Measurements from ENCODE around the gene IPCEF1. TPM values are rescaled to one million over a fixed set of nuclear protein-coding genes. Genes with fewer than 3 reads are reported as not detected.

Gene IPCEF1
- polyA plus RNA-seq, 1 donor, result 2.2 TPM

GRCh38 chr6:154394571-154394970 is 38.0 kb upstream of the IPCEF1 start:
- H3K4me3 ChIP-seq (ENCODE audit: low read length), result no peak overlapping the region
- H3K36me3 ChIP-seq (ENCODE audit: control insufficient read depth, insufficient read depth, low read length), result peaks cover 3% of the 10 kb centered on the region
- no peaks in the 10 kb centered on the region for H3K9me3 ChIP-seq (ENCODE audit: control insufficient read depth, low read depth, low read length)
- 100% methylated on average over 1 of the region's 3 CpGs for WGBS (ENCODE audit: insufficient coverage, low lambda C conversion rate)
- no peaks in the 10 kb centered on the region for H3K4me1 ChIP-seq (ENCODE audit: control insufficient read depth, insufficient read depth, low read length)
- no peak overlapping the region for H3K27ac ChIP-seq (ENCODE audit: low read length)
- H3K27me3 ChIP-seq (ENCODE audit: control insufficient read depth, insufficient read depth, low read length), result no peaks in the 10 kb centered on the region
- no peak for DNase-seq

DNA sequence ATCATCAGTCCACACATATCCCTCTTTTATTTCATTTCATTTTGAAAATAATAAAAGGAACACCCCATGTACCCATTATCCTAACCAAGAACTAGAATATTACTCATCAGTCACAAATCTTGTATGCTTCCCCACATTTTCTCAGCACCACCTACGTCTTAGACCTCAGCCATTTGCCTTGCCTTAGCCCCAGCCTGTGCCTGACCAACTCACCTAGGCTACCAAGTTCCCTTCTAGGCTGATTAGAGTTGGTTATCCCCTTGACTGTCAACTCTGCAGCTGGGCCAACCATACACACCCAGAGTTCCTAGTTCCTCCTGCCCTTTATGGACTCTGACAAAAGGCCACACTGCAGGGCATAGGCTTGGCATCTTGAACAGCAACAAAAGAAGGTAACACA is 33.4 kb upstream of the IPCEF1 start:
- no CpG with 5 or more reads among the region's 1 CpG for WGBS (ENCODE audit: insufficient coverage, low lambda C conversion rate)
- no peak overlapping the region for H3K4me3 ChIP-seq (ENCODE audit: low read length)
- H3K9me3 ChIP-seq (ENCODE audit: control insufficient read depth, low read depth, low read length), result no peaks in the 10 kb centered on the region
- DNase-seq, result no peak
- no peaks in the 10 kb centered on the region for H3K36me3 ChIP-seq (ENCODE audit: control insufficient read depth, insufficient read depth, low read length)
- H3K4me1 ChIP-seq (ENCODE audit: control insufficient read depth, insufficient read depth, low read length), result peaks cover 3% of the 10 kb centered on the region
- H3K27ac ChIP-seq (ENCODE audit: low read length), result no peak overlapping the region
- no peaks in the 10 kb centered on the region for H3K27me3 ChIP-seq (ENCODE audit: control insufficient read depth, insufficient read depth, low read length)

GRCh38 chr6:154388803-154389202 is 32.2 kb upstream of the IPCEF1 start:
- peaks cover 3% of the 10 kb centered on the region for H3K4me1 ChIP-seq (ENCODE audit: control insufficient read depth, insufficient read depth, low read length)
- H3K27ac ChIP-seq (ENCODE audit: low read length), result no peak overlapping the region
- H3K36me3 ChIP-seq (ENCODE audit: control insufficient read depth, insufficient read depth, low read length), result no peaks in the 10 kb centered on the region
- H3K27me3 ChIP-seq (ENCODE audit: control insufficient read depth, insufficient read depth, low read length), result no peaks in the 10 kb centered on the region
- H3K9me3 ChIP-seq (ENCODE audit: control insufficient read depth, low read depth, low read length), result no peaks in the 10 kb centered on the region
- no peak overlapping the region for H3K4me3 ChIP-seq (ENCODE audit: low read length)
- no peak for DNase-seq
- WGBS (ENCODE audit: insufficient coverage, low lambda C conversion rate), result 100% methylated on average over 1 of the region's 3 CpGs

- H3K36me3 ChIP-seq (ENCODE audit: control insufficient read depth, insufficient read depth, low read length), result no peaks in the 10 kb centered on the region
- H3K9me3 ChIP-seq (ENCODE audit: control insufficient read depth, low read depth, low read length), result no peaks in the 10 kb centered on the region
- no peak overlapping the region for H3K4me3 ChIP-seq (ENCODE audit: low read length)
- H3K4me1 ChIP-seq (ENCODE audit: control insufficient read depth, insufficient read depth, low read length), result peaks cover 3% of the 10 kb centered on the region
- DNase-seq, result peak; percentile 38 to 58
- WGBS (ENCODE audit: insufficient coverage, low lambda C conversion rate), result 78% methylated on average over 1 of the region's 5 CpGs
- H3K27me3 ChIP-seq (ENCODE audit: control insufficient read depth, insufficient read depth, low read length), result no peaks in the 10 kb centered on the region
- no peak overlapping the region for H3K27ac ChIP-seq (ENCODE audit: low read length)
Measured at GRCh38 chr6:154386848-154387717, 30.5 kb upstream of the IPCEF1 start.

DNA sequence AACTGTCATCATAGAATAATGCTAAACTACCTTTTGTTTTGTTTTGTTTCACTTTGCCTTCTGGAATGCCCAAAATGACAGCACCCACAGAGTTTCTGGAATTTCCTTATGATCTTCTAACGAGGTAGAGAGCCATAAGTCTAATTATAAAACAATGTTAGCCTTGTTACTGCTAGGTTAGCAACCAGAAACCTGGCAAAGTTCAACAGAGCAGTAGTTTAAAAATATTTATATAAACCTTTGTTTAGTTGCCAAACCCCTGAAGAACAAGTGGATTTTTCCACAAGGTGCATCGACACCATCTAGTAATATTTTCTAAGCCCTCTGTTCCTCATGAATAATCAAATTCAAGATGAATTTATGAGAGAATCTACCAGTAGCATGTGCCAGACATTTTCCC is 27.6 kb upstream of the IPCEF1 start:
- Histone ChIP-seq H3K36me3 (ENCODE audit: control insufficient read depth, insufficient read depth, low read length) (no peaks in the 10 kb centered on the region), H3K4me1 (ENCODE audit: control insufficient read depth, insufficient read depth, low read length) (peaks cover 3% of the 10 kb centered on the region), H3K27me3 (ENCODE audit: control insufficient read depth, insufficient read depth, low read length) (no peaks in the 10 kb centered on the region), H3K9me3 (ENCODE audit: control insufficient read depth, low read depth, low read length) (no peaks in the 10 kb centered on the region), H3K27ac (ENCODE audit: low read length) (no peak overlapping the region), H3K4me3 (ENCODE audit: low read length) (no peak overlapping the region)
- WGBS (ENCODE audit: insufficient coverage, low lambda C conversion rate), result no CpG with 5 or more reads among the region's 2 CpGs
- DNase-seq, result no peak

GRCh38 chr6:154383273-154383672 is 26.7 kb upstream of the IPCEF1 start:
- WGBS (ENCODE audit: insufficient coverage, low lambda C conversion rate), result 100% methylated on average over 2 of the region's 6 CpGs
- no peak overlapping the region for H3K27ac ChIP-seq (ENCODE audit: low read length)

GRCh38 chr6:154382740-154383139 is 26.1 kb upstream of the IPCEF1 start:
- no peak for DNase-seq
- H3K27me3 ChIP-seq (ENCODE audit: control insufficient read depth, insufficient read depth, low read length), result no peaks in the 10 kb centered on the region
- no peaks in the 10 kb centered on the region for H3K9me3 ChIP-seq (ENCODE audit: control insufficient read depth, low read depth, low read length)
- peaks cover 3% of the 10 kb centered on the region for H3K4me1 ChIP-seq (ENCODE audit: control insufficient read depth, insufficient read depth, low read length)
- 29% methylated on average over 3 of the region's 8 CpGs for WGBS (ENCODE audit: insufficient coverage, low lambda C conversion rate)
- H3K4me3 ChIP-seq (ENCODE audit: low read length), result no peak overlapping the region
- H3K36me3 ChIP-seq (ENCODE audit: control insufficient read depth, insufficient read depth, low read length), result no peaks in the 10 kb centered on the region
- H3K27ac ChIP-seq (ENCODE audit: low read length), result no peak overlapping the region

More at GRCh38 chr6:154383273-154383672, 26.7 kb upstream of the IPCEF1 start:
- Histone ChIP-seq H3K9me3 (ENCODE audit: control insufficient read depth, low read depth, low read length) (no peaks in the 10 kb centered on the region), H3K4me3 (ENCODE audit: low read length) (no peak overlapping the region), H3K36me3 (ENCODE audit: control insufficient read depth, insufficient read depth, low read length) (no peaks in the 10 kb centered on the region), H3K27me3 (ENCODE audit: control insufficient read depth, insufficient read depth, low read length) (no peaks in the 10 kb centered on the region), H3K4me1 (ENCODE audit: control insufficient read depth, insufficient read depth, low read length) (peaks cover 3% of the 10 kb centered on the region)
- DNase-seq, result no peak

- Histone ChIP-seq H3K36me3 (ENCODE audit: control insufficient read depth, insufficient read depth, low read length) (no peaks in the 10 kb centered on the region), H3K4me3 (ENCODE audit: low read length) (no peak overlapping the region), H3K27me3 (ENCODE audit: control insufficient read depth, insufficient read depth, low read length) (no peaks in the 10 kb centered on the region), H3K9me3 (ENCODE audit: control insufficient read depth, low read depth, low read length) (no peaks in the 10 kb centered on the region), H3K4me1 (ENCODE audit: control insufficient read depth, insufficient read depth, low read length) (no peaks in the 10 kb centered on the region), H3K27ac (ENCODE audit: low read length) (no peak overlapping the region)
- no peak for DNase-seq
- WGBS (ENCODE audit: insufficient coverage, low lambda C conversion rate), result no CpG with 5 or more reads among the region's 4 CpGs
Measured at GRCh38 chr6:154381548-154381947, 24.9 kb upstream of the IPCEF1 start.

DNA sequence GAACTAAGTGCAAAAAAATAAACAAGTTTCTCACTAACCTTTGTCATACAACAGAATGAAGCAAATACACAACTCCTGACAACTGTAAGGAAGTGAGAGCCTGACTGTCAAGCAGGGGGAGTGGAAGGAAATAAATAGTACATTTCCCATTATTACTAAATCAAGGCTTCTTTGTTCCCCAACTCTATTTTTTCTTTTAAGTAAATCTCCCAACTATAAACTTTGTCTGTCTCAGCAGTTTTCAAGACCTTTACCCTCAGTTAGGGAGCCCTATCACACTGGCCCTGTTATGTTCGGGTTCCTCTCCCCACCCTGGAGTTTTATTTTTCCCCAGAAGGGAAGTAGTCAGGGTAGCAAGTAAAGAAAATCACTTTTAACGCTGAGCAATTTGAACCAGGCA is 24.1 kb upstream of the IPCEF1 start:
- peak; percentile 15 to 55 for DNase-seq
- Histone ChIP-seq H3K4me3 (ENCODE audit: low read length) (no peak overlapping the region), H3K9me3 (ENCODE audit: control insufficient read depth, low read depth, low read length) (no peaks in the 10 kb centered on the region), H3K4me1 (ENCODE audit: control insufficient read depth, insufficient read depth, low read length) (no peaks in the 10 kb centered on the region), H3K27ac (ENCODE audit: low read length) (no peak overlapping the region), H3K36me3 (ENCODE audit: control insufficient read depth, insufficient read depth, low read length) (no peaks in the 10 kb centered on the region), H3K27me3 (ENCODE audit: control insufficient read depth, insufficient read depth, low read length) (no peaks in the 10 kb centered on the region)
- WGBS (ENCODE audit: insufficient coverage, low lambda C conversion rate), result no CpG with 5 or more reads among the region's 2 CpGs

- H3K27ac ChIP-seq (ENCODE audit: low read length), result no peak overlapping the region
- DNase-seq, result no peak
- H3K4me3 ChIP-seq (ENCODE audit: low read length), result no peak overlapping the region
- no peaks in the 10 kb centered on the region for H3K4me1 ChIP-seq (ENCODE audit: control insufficient read depth, insufficient read depth, low read length)
- no peaks in the 10 kb centered on the region for H3K27me3 ChIP-seq (ENCODE audit: control insufficient read depth, insufficient read depth, low read length)
- H3K9me3 ChIP-seq (ENCODE audit: control insufficient read depth, low read depth, low read length), result no peaks in the 10 kb centered on the region
- H3K36me3 ChIP-seq (ENCODE audit: control insufficient read depth, insufficient read depth, low read length), result no peaks in the 10 kb centered on the region
- 100% methylated on average over 1 of the region's 3 CpGs for WGBS (ENCODE audit: insufficient coverage, low lambda C conversion rate)
Measured at GRCh38 chr6:154379585-154379984, 23.0 kb upstream of the IPCEF1 start.

DNA sequence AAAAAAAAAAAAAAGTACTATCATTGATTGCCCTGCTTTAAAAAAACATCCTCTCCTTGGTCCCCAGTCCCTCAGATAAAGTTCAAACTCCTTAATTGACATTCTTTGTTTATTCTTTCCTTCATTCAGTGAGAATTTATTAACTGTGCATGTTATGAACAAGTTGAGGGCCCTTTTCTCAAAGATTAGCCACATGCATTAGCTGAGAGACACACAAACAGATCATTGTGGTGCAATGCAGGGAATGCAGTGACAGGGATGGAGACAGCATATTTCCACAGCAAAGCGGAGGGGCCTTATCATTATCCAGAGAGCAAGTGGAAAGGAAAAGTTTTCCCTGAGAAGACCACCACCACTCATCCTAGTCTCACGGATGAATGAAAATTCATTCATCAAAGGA is 21.9 kb upstream of the IPCEF1 start:
- Histone ChIP-seq H3K4me1 (ENCODE audit: control insufficient read depth, insufficient read depth, low read length) (no peaks in the 10 kb centered on the region), H3K27ac (ENCODE audit: low read length) (no peak overlapping the region), H3K9me3 (ENCODE audit: control insufficient read depth, low read depth, low read length) (no peaks in the 10 kb centered on the region), H3K4me3 (ENCODE audit: low read length) (no peak overlapping the region), H3K27me3 (ENCODE audit: control insufficient read depth, insufficient read depth, low read length) (no peaks in the 10 kb centered on the region), H3K36me3 (ENCODE audit: control insufficient read depth, insufficient read depth, low read length) (no peaks in the 10 kb centered on the region)
- no peak for DNase-seq
- no CpG with 5 or more reads among the region's 2 CpGs for WGBS (ENCODE audit: insufficient coverage, low lambda C conversion rate)
